A549 (cell line): ENCODE measurements around the gene VGLL1. TPM values are rescaled to one million over a fixed set of nuclear protein-coding genes. Genes with fewer than 3 reads are reported as not detected.

ENCODE experiments used
- ATAC-seq, 2 experiments: fragments of 200-7000 bp in 1 of 2; fragments of >200 bp in 1 of 2; cut with Nextera tagmentation in 1 of 2; cut with Tn5 transposase in 1 of 2; 3 replicates each; pipeline versions ENCODE4 v1.8.0 to v1.9.1; 2018 to 2020; ENCODE audit warnings: mild to moderate bottlenecking in 1 of 2, moderate library complexity in 1 of 2
- CTCF ChIA-PET: fragments of 300-600 bp; sonication (Branson Sonifier 250); formaldehyde crosslinking; extraction: SDS; loops from one replicate; lab custom pipeline; 2021; ENCODE audit warnings: antibody characterized with exemption, inconsistent platforms; lab: Yijun Ruan, JAX
- POLR2A ChIA-PET: fragments of 350-600 bp; formaldehyde crosslinking; extraction: SDS; loops from one replicate; lab custom pipeline; 2021; ENCODE audit warnings: antibody characterized with exemption, inconsistent platforms; lab: Yijun Ruan, JAX
- DNase-seq, 2 experiments: peaks; one replicate each; pipeline versions ENCODE4 v3.0.0 to v3.0.0-alpha.2; 2011 to 2016; ENCODE audit warnings: low read depth in 1 of 2, low spot score in 1 of 2
- FAIRE-seq: peaks from 2 replicates; lab custom pipeline; 2011; peaks lifted over from hg19 to GRCh38; lab: Jason Lieb, UNC
- H3K27ac ChIP-seq, 2 experiments: fragments of >200 bp; sonication (Bioruptor Twin); formaldehyde crosslinking; 3 replicates each; pipeline ENCODE4 v1.5.1; 2016 to 2017
- H3K4me1 ChIP-seq: fragments of >200 bp; sonication (Bioruptor Twin); formaldehyde crosslinking; 3 replicates; pipeline ENCODE4 v1.6.1; 2016
- H3K4me2 ChIP-seq: fragments of >200 bp; sonication (Bioruptor Twin); formaldehyde crosslinking; 3 replicates; pipeline ENCODE4 v1.6.1; 2016
- H3K4me3 ChIP-seq: fragments of >200 bp; sonication (Bioruptor Twin); formaldehyde crosslinking; 3 replicates; pipeline ENCODE4 v1.5.1; 2016
- H3K9me3 ChIP-seq: fragments of >200 bp; sonication (Bioruptor Twin); formaldehyde crosslinking; 3 replicates; pipeline ENCODE4 v1.6.1; 2016
- CBX2 ChIP-seq: fragments of 200-600 bp; sonication (generic); IDR thresholded peaks from 2 replicates; pipeline ENCODE4 v1.6.1; 2016; ENCODE audit warnings: low read depth, mild to moderate bottlenecking, borderline replicate concordance
- CBX8 ChIP-seq: fragments of 200-600 bp; sonication (generic); IDR thresholded peaks from 2 replicates; pipeline ENCODE4 v1.6.1; 2016
- EHF ChIP-seq: fragments of 250-450 bp; sonication (Bioruptor Pico); IDR thresholded peaks from 2 replicates; pipeline ENCODE4 v1.5.0; 2020; ENCODE audit warnings: mild to moderate bottlenecking
- EHMT2 ChIP-seq: fragments of 200-600 bp; sonication (generic); IDR thresholded peaks from 2 replicates; pipeline ENCODE4 v1.6.1; 2016; ENCODE audit warnings: antibody characterized with exemption, low read depth, mild to moderate bottlenecking, moderate library complexity
- FOSL2 ChIP-seq, 2 experiments: fragments of 450-650 bp in 1 of 2; fragments of >200 bp in 1 of 2; sonication (Bioruptor Twin) in 1 of 2; formaldehyde crosslinking; IDR thresholded peaks; 2 replicates each; pipeline versions ENCODE4 v1.5.0 to v1.6.1; 2016 to 2020; ENCODE audit warnings: mild to moderate bottlenecking in 1 of 2, moderate library complexity in 1 of 2
- FOXS1 ChIP-seq: fragments of 250-450 bp; sonication (Bioruptor Pico); IDR thresholded peaks from 2 replicates; pipeline ENCODE4 v1.5.0; 2020; ENCODE audit warnings: mild to moderate bottlenecking, moderate library complexity
- GATA3 ChIP-seq: IDR thresholded peaks from 2 replicates; pipeline ENCODE4 v1.6.1; 2012; ENCODE audit warnings: borderline replicate concordance
- HDAC2 ChIP-seq: fragments of 200-600 bp; sonication (generic); IDR thresholded peaks from 2 replicates; pipeline ENCODE4 v1.6.1; 2016
- HEYL ChIP-seq: fragments of 250-450 bp; sonication (Bioruptor Pico); IDR thresholded peaks from 2 replicates; pipeline ENCODE4 v1.8.0; 2021; ENCODE audit warnings: mild to moderate bottlenecking, moderate library complexity
- HOXB13 ChIP-seq: fragments of 250-450 bp; sonication (Bioruptor Pico); IDR thresholded peaks from 2 replicates; pipeline ENCODE4 v1.5.0; 2020; ENCODE audit warnings: low read depth, mild to moderate bottlenecking, moderate library complexity
- HOXB5 ChIP-seq: fragments of 250-450 bp; sonication (Bioruptor Pico); IDR thresholded peaks from 2 replicates; pipeline ENCODE4 v1.5.0; 2020; ENCODE audit warnings: mild to moderate bottlenecking, moderate library complexity
- KDM1A ChIP-seq: fragments of 200-600 bp; sonication (generic); IDR thresholded peaks from 2 replicates; pipeline ENCODE4 v1.6.1; 2016; ENCODE audit warnings: low read depth, mild to moderate bottlenecking
- MAZ ChIP-seq: fragments of 150-350 bp; IDR thresholded peaks from 2 replicates; pipeline ENCODE4 v1.6.1; 2014; ENCODE audit warnings: antibody characterized with exemption, low read depth, low read length, borderline replicate concordance
- NFE2L2 ChIP-seq: fragments of 150-350 bp; conservative IDR thresholded peaks from 2 replicates; pipeline ENCODE4 v1.6.1; 2014; ENCODE audit warnings: low read length
- NPAS2 ChIP-seq: fragments of 250-450 bp; sonication (Bioruptor Pico); IDR thresholded peaks from 2 replicates; pipeline ENCODE4 v1.8.0; 2022; ENCODE audit warnings: mild to moderate bottlenecking, moderate library complexity, borderline replicate concordance
- NR3C1 ChIP-seq: fragments of >200 bp; sonication (Bioruptor Twin); formaldehyde crosslinking; IDR thresholded peaks from 3 replicates; pipeline ENCODE4 v1.6.1; 2017
- RAD21 ChIP-seq, 2 experiments: fragments of >200 bp in 1 of 2; sonication (Bioruptor Twin) in 1 of 2; formaldehyde crosslinking in 1 of 2; IDR thresholded peaks in 1 of 2; conservative IDR thresholded peaks in 1 of 2; 2 replicates in 1 of 2; 3 replicates in 1 of 2; pipeline ENCODE4 v1.6.1; 2012 to 2018; ENCODE audit warnings: inconsistent platforms in 1 of 2
- RCOR1 ChIP-seq: fragments of 150-350 bp; IDR thresholded peaks from 2 replicates; pipeline ENCODE4 v1.6.1; 2014; ENCODE audit warnings: antibody characterized with exemption, low read length, low read depth
- ZC3H11A ChIP-seq: fragments of 450-650 bp; IDR thresholded peaks from 2 replicates; pipeline ENCODE4 v1.6.1; 2014; ENCODE audit warnings: antibody characterized with exemption, mild to moderate bottlenecking
- WGBS: methylation state at CpG from one replicate; pipeline ENCODE4 v1.1.6; 2017; ENCODE audit errors: missing lambda C conversion rate; 5-methylcytosine and 5-hydroxymethylcytosine counted together
- polyA plus RNA-seq, 4 experiments: library from polyadenylated mRNA; depleted of rRNA in 3 of 4; stranded (reverse); fragments of >200 nt; fragmentation: RNase III in 1 of 4; extraction: RNeasy Plus Mini Kit Qiagen cat#74134 plus additional on column Dnase treatment in 1 of 4; gene quantifications; 2 replicates in 3 of 4; 3 replicates in 1 of 4; pipeline ENCODE4 v1.2.3, GENCODE V29; 2011 to 2017
- TF ChIP-seq, protein P1 (sequence below): fragments of 150-350 bp; IDR thresholded peaks from 2 replicates; pipeline ENCODE4 v1.6.1; 2014; ENCODE audit warnings: low read depth, mild to moderate bottlenecking, low read length
- TF ChIP-seq, protein P2 (sequence below): fragments of >200 bp; sonication (Bioruptor Twin); formaldehyde crosslinking; IDR thresholded peaks from 3 replicates; pipeline ENCODE4 v1.6.1; 2016
- TF ChIP-seq, protein P3 (sequence below): fragments of 250-450 bp; sonication (Bioruptor Pico); IDR thresholded peaks from 2 replicates; pipeline ENCODE4 v1.5.0; 2020; ENCODE audit warnings: low read depth, mild to moderate bottlenecking, moderate library complexity

The VGLL1 gene
- polyA plus RNA-seq, 2 of the 4 experiments (the other 2 are of a cell fraction): not detected

DNA sequence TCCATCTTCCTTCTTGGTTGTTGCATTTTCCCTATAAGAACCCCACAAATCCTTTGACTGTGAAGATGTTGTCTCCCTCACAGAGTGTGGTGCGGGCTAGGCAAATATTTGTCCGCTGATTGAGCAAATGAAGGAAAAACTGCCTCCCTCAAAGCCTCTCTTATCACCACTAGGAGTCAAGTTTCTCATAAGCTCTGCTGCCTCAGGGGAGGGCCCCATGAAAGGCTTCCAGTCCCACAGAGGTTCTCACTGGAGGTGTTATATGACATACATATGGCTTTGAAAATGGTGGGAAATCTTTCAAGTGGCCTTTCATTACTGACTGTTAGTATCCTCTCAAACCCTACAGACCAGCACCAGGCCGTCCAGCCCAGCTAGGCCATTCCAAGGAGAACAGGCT, 9.3 kb downstream of the VGLL1 start:
- TF ChIP-seq KDM1A (no peak), EHMT2 (no peak)
- Histone ChIP-seq H3K4me3 (no peak overlapping the region), H3K4me1 (no peaks in the 10 kb centered on the region), H3K4me2 (no peak overlapping the region), H3K9me3 (no peaks in the 10 kb centered on the region), H3K27ac (no peak overlapping the region)
- FAIRE-seq: no peak
- no peak for DNase-seq
- ChIA-PET CTCF (no interaction called here), POLR2A (no interaction called here)
- ATAC-seq: no peak
- WGBS: 50% methylated on average over 3 of the region's 3 CpGs

DNA sequence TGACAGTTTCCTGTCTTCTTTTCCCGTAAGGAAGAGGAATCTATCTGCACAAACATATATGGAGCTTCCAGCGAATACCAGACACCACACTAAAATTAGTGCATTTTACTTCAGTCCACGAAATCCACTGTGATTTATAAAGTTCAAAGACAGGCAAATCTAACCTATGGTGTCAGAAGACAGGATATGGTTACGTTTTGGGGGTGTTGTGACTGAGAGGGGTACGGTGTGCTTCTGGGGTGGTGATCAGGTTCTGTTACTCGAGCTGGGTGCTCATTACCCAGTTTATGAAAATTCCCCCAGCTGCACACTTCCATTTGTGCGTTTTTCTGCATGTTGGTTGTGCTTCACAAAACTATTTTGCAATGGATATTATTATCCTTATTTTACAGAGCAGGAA, 10.3 kb downstream of the VGLL1 start:
- ChIA-PET CTCF (no interaction called here), POLR2A (no interaction called here)
- FAIRE-seq: no peak

DNA sequence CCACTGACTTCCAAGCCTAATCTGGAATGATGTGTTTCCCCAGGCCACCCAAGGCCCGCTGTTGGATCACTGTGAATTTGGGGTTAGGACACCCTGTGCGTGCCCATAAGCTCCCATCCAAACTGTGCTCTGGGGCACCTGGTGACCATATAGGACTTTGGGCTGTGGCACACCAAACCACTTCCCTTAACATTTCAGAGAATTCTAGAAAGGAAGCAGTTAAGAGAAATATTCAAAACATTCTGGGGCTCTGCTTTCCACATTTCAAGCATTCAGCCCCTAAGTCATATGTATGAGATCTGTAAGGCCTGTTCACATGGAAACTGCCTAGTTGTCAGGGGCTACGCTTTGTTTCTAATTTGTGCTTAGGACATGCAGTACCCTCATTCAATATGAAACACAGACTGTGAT, 14.4 kb downstream of the VGLL1 start:
- WGBS: 60% methylated on average over 3 of the region's 3 CpGs
- H3K4me1 ChIP-seq: no peaks in the 10 kb centered on the region
- no peaks in the 10 kb centered on the region for H3K9me3 ChIP-seq
- H3K4me3 ChIP-seq: no peak overlapping the region
- no peak overlapping the region for H3K4me2 ChIP-seq
- no peak for ATAC-seq
- TF ChIP-seq NPAS2 (no peak), HOXB5 (no peak), MAZ (no peak), RCOR1 (no peak), HEYL (CRISPR knock-in tag) (no peak), CBX2 (no peak), ZC3H11A (no peak), RAD21 (conservative IDR thresholded peaks at IDR 0.05 in 1 of 2, IDR thresholded peaks at IDR 0.05 in 1 of 2) (no peak), HOXB13 (CRISPR knock-in tag) (no peak)
- TF ChIP-seq, protein P1, sequence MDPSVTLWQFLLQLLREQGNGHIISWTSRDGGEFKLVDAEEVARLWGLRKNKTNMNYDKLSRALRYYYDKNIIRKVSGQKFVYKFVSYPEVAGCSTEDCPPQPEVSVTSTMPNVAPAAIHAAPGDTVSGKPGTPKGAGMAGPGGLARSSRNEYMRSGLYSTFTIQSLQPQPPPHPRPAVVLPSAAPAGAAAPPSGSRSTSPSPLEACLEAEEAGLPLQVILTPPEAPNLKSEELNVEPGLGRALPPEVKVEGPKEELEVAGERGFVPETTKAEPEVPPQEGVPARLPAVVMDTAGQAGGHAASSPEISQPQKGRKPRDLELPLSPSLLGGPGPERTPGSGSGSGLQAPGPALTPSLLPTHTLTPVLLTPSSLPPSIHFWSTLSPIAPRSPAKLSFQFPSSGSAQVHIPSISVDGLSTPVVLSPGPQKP: no peak
- TF ChIP-seq, protein P2, sequence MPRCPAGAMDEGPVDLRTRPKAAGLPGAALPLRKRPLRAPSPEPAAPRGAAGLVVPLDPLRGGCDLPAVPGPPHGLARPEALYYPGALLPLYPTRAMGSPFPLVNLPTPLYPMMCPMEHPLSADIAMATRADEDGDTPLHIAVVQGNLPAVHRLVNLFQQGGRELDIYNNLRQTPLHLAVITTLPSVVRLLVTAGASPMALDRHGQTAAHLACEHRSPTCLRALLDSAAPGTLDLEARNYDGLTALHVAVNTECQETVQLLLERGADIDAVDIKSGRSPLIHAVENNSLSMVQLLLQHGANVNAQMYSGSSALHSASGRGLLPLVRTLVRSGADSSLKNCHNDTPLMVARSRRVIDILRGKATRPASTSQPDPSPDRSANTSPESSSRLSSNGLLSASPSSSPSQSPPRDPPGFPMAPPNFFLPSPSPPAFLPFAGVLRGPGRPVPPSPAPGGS: no peak
- TF ChIP-seq, protein P3, sequence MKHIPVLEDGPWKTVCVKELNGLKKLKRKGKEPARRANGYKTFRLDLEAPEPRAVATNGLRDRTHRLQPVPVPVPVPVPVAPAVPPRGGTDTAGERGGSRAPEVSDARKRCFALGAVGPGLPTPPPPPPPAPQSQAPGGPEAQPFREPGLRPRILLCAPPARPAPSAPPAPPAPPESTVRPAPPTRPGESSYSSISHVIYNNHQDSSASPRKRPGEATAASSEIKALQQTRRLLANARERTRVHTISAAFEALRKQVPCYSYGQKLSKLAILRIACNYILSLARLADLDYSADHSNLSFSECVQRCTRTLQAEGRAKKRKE (CRISPR knock-in tag): no peak
- no peak for DNase-seq
- FAIRE-seq: no peak
- H3K27ac ChIP-seq: no peak overlapping the region
- CTCF ChIA-PET: no interaction called here
- POLR2A ChIA-PET: no interaction called here

More for the DNA sequence above, 10.3 kb downstream of the VGLL1 start:
- no peak overlapping the region for H3K27ac ChIP-seq
- H3K9me3 ChIP-seq: no peaks in the 10 kb centered on the region
- ATAC-seq (no peak), DNase-seq (no peak)
- no peak overlapping the region for H3K4me2 ChIP-seq
- TF ChIP-seq CBX2 (no peak), ZC3H11A (no peak), KDM1A (no peak), EHF (CRISPR knock-in tag) (no peak), NR3C1 (no peak), FOSL2 (IDR thresholded peaks at IDR 0.05) (no peak), FOSL2 (CRISPR knock-in tag; IDR thresholded peaks at IDR 0.05) (no peak), NFE2L2 (no peak), EHMT2 (no peak), CBX8 (no peak), GATA3 (no peak), FOXS1 (CRISPR knock-in tag) (no peak), HOXB5 (no peak), RCOR1 (no peak), HDAC2 (no peak)
- H3K4me1 ChIP-seq: no peaks in the 10 kb centered on the region
- no peak overlapping the region for H3K4me3 ChIP-seq
- WGBS: 35% methylated on average over 7 of the region's 7 CpGs
